Thoracic aorta (tissue), 2 donors: ENCODE results near the gene TNPO3. TPM values are rescaled to one million over a fixed set of nuclear protein-coding genes. Genes with fewer than 3 reads are reported as not detected.

Source experiments
- ATAC-seq: fragments of 150-250 bp; one replicate; pipeline ENCODE4 v1.8.0; 2017; ENCODE audit warnings: low read depth; ENCODE audit not compliant: insufficient number of reproducible peaks, low FRiP score
- DNase-seq: peaks from one replicate; pipeline ENCODE4 v3.0.0-alpha.2; 2020; ENCODE audit warnings: low spot score
- H3K27ac ChIP-seq, 2 donors: fragments of 200-600 bp; sonication (generic); 1 replicate in 1 of 2; 2 replicates in 1 of 2; pipeline ENCODE4 v1.5.1; 2016; ENCODE audit warnings: mild to moderate bottlenecking in 2 of 2, moderate library complexity in 2 of 2
- H3K27me3 ChIP-seq: fragments of 200-600 bp; sonication (generic); replicated peaks from 2 replicates; pipeline ENCODE4 v1.6.0; 2016; ENCODE audit warnings: mild to moderate bottlenecking; ENCODE audit not compliant: insufficient read depth
- H3K36me3 ChIP-seq: fragments of 200-600 bp; sonication (generic); one replicate; pipeline ENCODE4 v1.5.1; 2016
- H3K4me1 ChIP-seq, 2 donors: fragments of 200-600 bp; sonication (generic); 1 replicate in 1 of 2; 2 replicates in 1 of 2; pipeline versions ENCODE4 v1.5.1 to v1.6.0; 2016; ENCODE audit warnings: low read depth in 2 of 2, mild to moderate bottlenecking in 1 of 2; ENCODE audit not compliant: control insufficient read depth in 1 of 2
- H3K4me3 ChIP-seq: fragments of 200-600 bp; sonication (generic); 2 replicates; pipeline ENCODE4 v1.5.1; 2016; ENCODE audit warnings: mild to moderate bottlenecking
- H3K9me3 ChIP-seq: fragments of 200-600 bp; sonication (generic); 2 replicates; pipeline ENCODE4 v1.5.1; 2016
- total RNA-seq, 2 donors: library from RNA; depleted of rRNA; stranded (reverse); fragments of >200 nt; gene quantifications; one replicate each; pipeline versions ENCODE4 v1.1.0 to v1.2.3, GENCODE V29; 2016
- TF ChIP-seq, protein P1 (sequence below): fragments of 200-600 bp; sonication (generic); IDR thresholded peaks from one replicate; pipeline ENCODE4 v1.5.1; 2019; ENCODE audit warnings: antibody characterized with exemption

The TNPO3 gene
- total RNA-seq, 2 donors from 2014 or later = 28.6 to 29.5 TPM

DNA sequence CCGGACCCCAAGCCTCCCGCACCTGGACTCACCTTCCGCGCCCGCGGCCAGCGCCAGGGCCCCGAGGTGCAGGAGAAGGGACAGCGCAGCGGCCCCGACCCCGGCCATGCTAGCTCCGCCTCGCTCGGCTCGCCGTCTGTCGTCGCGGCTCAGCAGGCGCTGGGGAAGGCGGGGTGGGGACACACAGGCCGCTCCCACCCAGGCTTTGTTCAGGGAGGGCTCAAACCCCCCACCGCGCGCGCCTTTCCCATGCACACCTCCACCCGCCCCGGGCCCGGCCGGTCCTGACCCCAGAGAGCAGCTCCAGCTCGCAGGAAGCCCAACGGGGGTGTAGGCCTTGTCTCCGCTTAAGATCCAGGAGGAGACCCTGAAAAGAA lies 144.4 kb downstream of the TNPO3 start, which contains the start of gene KCP:
TSS of gene KCP (minus strand) at position 141 of the 377 bp plus-strand sequence. CDS start at position 108, 33 bp downstream.
- TF ChIP-seq, protein P1, sequence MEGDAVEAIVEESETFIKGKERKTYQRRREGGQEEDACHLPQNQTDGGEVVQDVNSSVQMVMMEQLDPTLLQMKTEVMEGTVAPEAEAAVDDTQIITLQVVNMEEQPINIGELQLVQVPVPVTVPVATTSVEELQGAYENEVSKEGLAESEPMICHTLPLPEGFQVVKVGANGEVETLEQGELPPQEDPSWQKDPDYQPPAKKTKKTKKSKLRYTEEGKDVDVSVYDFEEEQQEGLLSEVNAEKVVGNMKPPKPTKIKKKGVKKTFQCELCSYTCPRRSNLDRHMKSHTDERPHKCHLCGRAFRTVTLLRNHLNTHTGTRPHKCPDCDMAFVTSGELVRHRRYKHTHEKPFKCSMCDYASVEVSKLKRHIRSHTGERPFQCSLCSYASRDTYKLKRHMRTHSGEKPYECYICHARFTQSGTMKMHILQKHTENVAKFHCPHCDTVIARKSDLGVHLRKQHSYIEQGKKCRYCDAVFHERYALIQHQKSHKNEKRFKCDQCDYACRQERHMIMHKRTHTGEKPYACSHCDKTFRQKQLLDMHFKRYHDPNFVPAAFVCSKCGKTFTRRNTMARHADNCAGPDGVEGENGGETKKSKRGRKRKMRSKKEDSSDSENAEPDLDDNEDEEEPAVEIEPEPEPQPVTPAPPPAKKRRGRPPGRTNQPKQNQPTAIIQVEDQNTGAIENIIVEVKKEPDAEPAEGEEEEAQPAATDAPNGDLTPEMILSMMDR = no peak
- H3K4me3 ChIP-seq = peak within 1 kb of the TSS; percentile 63
- peaks cover 4 to 18% of the 10 kb centered on the region in 2 donors for H3K4me1 ChIP-seq
- no peak within 1 kb of the TSS for H3K27ac ChIP-seq
- no peaks in the 10 kb centered on the region for H3K36me3 ChIP-seq
- H3K27me3 ChIP-seq = no peaks in the 10 kb centered on the region
- ATAC-seq (no peak), DNase-seq (no peak)
- no peaks in the 10 kb centered on the region for H3K9me3 ChIP-seq

DNA sequence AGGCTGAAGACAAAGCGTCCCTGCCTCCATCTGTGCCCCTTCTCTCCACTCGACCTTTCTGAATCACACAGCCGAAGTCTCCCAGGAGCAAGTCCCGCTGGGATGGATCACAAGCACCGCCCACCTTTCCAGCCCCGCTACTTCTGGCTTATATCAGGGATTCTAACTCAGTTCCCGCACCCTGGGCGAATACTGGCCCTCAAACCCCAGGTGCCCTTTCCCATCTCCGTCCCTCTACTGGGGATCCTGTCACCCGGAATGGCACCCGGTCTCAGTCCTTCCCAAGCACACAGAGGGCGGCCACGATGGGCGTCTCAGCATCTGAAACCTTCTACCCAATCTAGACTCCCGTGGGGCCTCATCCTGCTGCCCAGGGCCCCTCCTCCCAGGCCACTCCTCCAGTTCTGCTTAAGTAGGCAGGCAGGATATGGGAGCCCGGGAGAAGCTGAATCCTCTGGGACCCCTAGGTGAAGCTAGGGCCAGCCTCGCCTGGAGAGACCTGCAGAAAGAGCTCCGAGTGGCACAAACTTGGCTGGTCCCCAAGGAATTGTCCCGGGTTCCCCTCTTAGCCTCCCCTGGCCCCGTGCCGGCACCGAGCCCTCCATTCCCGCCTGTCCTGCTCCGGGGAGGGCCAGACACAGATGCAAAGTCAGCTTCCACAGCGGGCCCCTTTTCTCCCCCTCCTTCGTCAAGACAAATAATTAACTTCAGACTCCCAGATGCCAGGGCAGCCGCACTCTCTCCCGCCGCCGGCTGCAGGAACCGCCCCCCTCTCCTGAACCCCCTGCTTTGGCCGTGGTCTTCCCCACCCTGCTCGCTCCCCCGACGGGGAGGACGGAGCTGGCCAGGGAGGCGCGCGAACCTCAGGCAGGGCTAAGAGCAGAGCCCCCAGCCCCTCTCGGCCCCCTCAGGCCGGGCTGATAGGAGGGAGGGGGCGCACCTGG lies 145.0 kb downstream of the TNPO3 start:
- TF ChIP-seq, protein P1 = no peak
- H3K4me1 ChIP-seq = peaks cover 0 to 13% of the 10 kb centered on the region in 2 donors
- no peaks in the 10 kb centered on the region for H3K27me3 ChIP-seq
- H3K36me3 ChIP-seq = no peaks in the 10 kb centered on the region
- no peak overlapping the region for H3K27ac ChIP-seq
- peak overlapping the region; percentile 63 for H3K4me3 ChIP-seq
- ATAC-seq (no peak), DNase-seq (no peak)
- H3K9me3 ChIP-seq = no peaks in the 10 kb centered on the region

DNA sequence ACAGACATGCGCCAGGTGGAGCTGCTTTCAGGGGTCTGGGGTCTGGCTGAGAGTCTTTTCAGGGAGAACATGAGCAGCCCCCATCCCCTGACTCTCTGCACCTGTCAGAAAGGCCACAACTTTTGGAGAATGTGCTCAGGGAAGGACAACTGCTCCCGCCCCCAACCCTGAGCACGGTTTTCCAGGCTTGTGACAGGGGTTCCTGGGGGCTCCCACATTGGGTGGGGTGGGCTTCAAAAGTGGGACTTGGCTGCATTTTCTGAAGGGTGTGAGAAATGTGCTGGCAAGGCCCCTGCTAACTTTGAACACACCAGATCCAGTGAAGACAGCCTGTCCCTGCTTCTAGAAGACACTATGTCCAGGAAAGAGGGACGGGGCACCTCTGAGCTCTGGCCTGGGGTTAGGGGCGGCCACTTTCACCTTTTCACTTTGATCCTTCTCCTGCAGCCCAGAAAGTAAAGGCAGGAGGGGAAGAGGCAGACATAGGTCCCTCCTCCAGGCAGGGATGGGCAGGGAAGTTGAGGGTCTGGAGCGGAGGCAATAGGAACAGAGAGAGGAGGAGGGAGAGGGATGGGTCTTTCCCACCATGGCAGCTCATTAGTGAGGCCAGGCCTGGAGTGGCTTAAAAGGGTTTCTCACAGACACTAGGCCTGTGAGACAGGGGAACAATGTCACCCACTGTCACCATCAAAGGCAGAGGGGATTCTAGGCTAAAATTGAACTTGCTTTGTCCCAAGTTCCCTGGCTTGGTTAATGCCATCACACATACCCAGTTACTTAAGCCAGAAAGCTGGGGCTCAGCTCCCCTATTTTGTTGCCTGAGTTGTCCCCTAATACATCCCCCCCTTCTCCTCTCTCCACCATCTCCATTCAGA lies 145.9 kb downstream of the TNPO3 start:
- peaks cover 0 to 13% of the 10 kb centered on the region in 2 donors for H3K4me1 ChIP-seq
- no peaks in the 10 kb centered on the region for H3K27me3 ChIP-seq
- H3K36me3 ChIP-seq = no peaks in the 10 kb centered on the region
- ATAC-seq (no peak), DNase-seq (no peak)
- H3K27ac ChIP-seq = no peak overlapping the region
- H3K4me3 ChIP-seq = peak overlapping the region; percentile 63
- no peaks in the 10 kb centered on the region for H3K9me3 ChIP-seq
- TF ChIP-seq, protein P1 = no peak

DNA sequence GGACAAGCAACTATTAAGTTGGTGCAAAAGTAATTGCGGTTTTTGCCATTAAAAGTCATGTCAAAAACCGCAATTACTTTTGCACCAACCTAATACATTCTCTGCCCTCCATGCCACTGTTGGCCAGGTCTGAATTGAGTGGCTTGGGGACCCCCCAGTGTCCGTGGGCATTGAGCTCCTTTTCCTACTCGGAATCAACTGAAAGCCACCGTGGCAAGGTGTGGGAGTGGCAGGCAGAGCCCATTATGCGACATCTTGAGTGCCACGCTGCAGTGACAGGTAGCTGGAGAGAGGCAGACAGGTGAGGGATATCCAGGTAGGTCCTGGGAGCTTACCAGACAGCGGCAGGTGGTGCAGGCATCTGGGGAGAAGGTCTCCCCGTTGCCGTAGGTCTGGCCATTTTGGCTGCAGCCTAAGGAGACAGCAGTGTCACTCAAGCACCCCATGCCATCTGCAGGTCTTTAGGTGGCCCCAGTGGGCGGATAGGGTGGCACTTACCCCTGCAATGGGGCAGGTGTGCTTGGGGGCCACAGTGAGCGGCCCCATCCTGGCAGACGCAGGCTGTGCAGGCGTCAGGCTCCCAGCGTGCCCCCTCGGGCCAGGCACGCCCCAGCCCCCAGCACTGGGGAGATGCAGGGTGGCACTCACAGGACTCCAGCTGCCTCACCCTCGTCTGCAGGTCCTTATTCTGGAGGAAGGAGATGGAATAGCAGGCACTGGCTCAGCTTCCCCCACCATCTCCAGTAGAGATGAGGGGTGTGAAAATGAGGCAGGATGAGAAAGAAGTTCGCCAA lies 147.9 kb downstream of the TNPO3 start:
- Histone ChIP-seq H3K4me1 (peaks cover 0 to 13% of the 10 kb centered on the region in 2 donors), H3K4me3 (no peak overlapping the region), H3K9me3 (no peaks in the 10 kb centered on the region), H3K36me3 (no peaks in the 10 kb centered on the region), H3K27me3 (no peaks in the 10 kb centered on the region), H3K27ac (no peak overlapping the region)
- DNase-seq (no peak), ATAC-seq (no peak)
- TF ChIP-seq, protein P1 = no peak
